HG02870 (cell line): ENCODE results near the gene RUNX2.

Experiments used
- ATAC-seq: cut with Tn5 transposase; IDR thresholded peaks from one replicate; pipeline ENCODE4 v1.9.1; 2021; ENCODE audit warnings: mild to moderate bottlenecking, moderate library complexity; ENCODE audit not compliant: unreplicated experiment

The RUNX2 gene

DNA sequence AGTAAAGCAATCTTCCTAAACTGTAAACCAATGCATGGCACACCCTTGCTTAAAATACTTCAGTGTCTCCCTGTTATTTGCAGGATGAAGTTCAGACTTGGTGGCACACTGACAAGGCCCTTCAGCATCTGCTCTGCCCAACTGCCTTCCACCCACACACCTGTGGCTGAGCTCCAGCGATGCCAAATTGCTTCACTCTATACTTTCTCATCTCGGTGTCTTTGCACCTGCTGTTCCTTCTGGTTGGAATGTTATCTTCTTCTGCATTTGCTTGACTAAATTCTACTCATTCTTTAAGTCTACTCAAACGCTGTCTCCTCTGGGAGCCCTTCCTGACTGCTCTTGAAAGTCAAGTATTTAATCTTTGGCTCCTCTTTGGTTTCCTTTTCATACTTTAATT is 149.7 kb downstream of the RUNX2 start:
- ATAC-seq: no peak

- no peak for ATAC-seq
Measured at GRCh38 chr6:45478240-45478639, 150.1 kb downstream of the RUNX2 start.

DNA sequence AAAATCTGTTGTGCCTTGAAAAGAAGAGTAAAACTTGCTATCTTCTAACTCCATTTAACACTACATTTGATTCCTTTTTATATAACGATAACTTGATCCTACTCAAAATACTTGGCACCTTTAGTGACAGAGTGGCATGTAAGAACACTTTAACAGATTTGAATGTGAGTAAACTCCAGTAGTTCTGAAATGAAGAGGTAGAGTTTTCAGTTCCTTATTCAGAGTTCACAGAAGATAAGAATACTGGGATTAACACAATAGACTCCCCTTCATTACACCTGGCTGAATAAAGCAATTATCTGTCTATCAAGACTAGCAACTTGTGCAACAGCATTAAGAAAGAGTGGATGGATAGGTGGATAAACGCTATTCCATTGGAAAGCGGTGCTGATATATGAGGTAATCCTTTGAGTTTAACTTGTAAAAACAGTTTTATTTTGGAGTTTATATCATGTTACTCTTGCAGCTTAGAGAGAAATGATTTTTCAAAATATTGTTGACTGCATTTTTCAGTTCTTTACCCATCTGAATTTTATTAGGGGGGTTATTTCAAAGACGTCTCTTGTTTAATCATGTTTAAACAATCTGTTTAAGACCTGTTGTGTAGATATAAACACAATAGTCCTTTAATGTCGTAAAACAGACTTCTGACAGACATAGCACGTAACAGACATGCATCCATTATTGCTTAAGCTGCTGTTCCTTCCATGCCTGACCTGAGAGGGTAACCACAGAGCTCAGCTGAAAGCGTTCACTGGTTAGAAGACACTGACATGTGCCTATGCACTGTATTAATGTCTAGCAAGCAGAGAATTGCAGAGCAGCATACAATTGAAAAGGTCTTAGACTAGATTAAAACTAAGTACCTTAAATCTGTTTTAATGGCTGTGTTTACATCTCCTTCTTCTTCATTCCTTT is 152.0 kb downstream of the RUNX2 start:
- ATAC-seq: peak; percentile 91

DNA sequence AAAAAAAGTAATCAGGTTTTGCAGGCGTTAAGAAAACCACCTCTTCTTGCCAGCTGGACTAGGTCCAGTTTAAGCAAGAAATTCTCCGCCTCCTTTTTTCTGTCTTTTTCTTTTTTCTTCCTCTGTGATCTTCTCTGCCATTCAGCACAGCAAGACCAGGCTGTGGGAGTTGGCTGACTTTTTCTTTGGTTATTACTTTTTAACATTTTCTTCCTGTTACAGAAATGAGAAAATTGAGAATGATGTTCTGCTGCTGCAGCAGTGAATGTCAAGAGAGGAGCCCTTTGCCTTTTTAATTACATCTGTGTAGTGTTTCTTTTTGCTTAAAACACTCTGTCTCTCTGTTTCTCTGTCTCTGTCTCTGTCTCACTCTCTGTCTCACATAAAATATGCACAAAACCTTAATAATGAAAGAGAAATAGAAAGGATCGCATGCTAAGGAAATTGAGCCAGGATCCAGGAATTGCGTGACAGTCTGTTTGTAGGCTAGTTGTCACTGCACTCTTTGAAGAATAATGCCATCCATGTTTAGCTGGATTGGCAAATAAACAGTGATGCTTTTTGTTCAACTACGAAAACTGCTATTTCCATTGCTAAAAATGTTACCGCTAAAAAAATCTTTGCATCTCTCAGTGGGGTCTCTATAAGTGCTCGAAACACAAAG is 152.8 kb downstream of the RUNX2 start:
- ATAC-seq: no peak

- ATAC-seq: no peak
Measured at GRCh38 chr6:45483021-45483420, 154.9 kb downstream of the RUNX2 start.

DNA sequence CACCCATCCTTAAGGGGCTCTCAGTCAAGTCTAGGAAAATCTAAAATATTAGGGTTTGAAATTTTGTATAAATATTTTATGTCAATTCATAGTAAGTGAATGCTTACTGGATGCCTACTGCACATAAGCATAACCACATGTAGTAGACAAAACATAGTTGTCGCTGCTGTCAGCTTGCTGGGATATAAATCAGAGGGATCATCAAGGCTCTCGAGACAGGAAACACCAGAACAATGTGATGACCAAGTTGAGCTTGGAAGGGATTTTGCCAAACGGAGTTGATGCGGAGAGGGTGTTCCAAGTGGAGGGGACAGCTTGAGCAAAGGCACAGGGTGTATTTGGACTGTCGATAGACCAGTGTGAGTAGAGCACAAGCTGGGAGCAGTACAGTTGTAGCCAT is 155.4 kb downstream of the RUNX2 start:
- no peak for ATAC-seq

GRCh38 chr6:45486736-45487135 is 158.6 kb downstream of the RUNX2 start:
- no peak for ATAC-seq

DNA sequence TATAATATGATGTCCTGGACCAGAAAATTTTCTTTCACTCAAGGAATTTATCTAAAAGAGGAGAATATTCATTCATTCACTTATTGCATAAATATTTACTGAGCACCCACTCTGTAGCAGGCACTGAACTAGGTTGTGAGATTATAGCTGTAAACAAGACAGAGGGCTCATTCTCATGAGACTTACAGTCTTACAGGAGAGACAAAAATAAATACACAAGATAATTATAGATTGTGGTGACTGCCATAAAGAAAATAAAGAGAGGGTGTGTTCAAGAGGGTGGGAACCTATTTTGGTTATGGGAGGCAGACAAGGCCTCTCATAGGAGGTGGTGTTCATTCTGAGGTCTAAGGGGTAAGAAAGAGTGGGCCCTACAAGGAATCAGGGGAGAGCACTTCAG is 159.5 kb downstream of the RUNX2 start:
- no peak for ATAC-seq

GRCh38 chr6:45488269-45488668 is 160.1 kb downstream of the RUNX2 start:
- no peak for ATAC-seq

GRCh38 chr6:45488889-45489288 is 160.8 kb downstream of the RUNX2 start:
- ATAC-seq: no peak

DNA sequence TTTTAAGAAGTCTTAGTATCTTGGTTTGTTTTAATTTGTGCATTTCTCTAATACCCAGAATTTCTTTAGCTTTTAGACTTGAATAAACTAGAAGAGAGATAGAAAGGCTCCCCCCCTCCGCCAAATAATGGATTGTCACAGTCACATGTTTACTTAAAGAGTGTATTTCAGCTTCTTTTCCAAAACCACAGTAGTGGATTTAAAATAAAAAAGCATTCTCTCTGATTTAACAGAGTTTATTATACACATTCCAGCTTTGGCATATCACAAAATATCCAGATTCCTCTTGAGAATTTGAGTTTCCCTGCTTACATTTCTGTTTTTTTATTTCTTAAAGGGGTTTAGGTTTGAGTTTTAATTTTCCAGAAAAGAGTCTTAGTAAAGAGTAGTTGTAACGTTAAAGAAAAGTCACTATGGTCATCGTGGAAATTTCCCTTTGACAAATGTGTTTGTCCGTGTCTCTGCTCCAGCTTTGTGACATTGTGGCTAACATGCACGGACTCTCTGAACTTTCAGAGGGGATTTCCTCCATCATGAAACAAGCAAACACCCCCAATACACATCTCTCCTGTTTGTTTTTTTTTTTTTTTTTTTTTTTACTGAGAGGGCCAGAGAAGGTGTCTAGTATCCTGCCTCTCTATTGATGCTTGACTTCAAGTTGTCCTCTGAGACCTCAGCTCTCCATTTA is 163.1 kb downstream of the RUNX2 start:
- ATAC-seq: no peak

- no peak for ATAC-seq
Measured at GRCh38 chr6:45491874-45492273, 163.7 kb downstream of the RUNX2 start.

GRCh38 chr6:45493761-45494160 is 165.6 kb downstream of the RUNX2 start:
- ATAC-seq: no peak

DNA sequence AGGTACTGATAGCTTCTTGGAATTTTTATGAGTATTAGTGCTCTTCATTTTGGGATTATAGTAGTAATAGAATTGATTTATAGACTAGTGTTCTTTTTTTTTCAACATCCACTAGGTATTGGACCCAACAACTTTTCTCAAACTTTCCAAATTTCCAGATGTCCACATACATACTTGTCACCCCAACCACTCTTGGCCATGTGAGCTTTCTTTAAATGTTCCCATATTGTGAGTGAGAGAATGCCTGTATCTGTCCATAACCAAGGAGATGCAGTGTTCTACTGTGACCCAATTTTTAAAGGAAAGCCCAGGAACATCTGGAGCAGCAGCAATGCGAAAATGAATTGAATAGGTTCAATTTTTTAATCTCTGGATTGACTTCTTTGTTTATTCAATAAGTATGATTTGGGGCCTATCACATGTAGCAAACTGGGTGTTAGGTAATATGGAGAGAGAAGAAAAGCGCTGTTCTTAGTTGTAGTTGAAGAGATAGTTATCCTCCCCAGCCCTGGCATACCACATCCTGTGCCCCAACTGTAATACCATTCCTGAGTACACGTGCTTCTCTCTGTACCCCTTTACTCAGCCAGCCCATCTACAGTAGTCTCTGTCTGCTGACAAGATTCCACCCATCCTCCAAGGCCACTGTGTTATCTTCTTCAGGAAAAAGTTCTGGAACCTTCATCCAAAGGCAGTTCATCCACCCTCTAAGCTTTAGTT is 166.4 kb downstream of the RUNX2 start:
- ATAC-seq: no peak

DNA sequence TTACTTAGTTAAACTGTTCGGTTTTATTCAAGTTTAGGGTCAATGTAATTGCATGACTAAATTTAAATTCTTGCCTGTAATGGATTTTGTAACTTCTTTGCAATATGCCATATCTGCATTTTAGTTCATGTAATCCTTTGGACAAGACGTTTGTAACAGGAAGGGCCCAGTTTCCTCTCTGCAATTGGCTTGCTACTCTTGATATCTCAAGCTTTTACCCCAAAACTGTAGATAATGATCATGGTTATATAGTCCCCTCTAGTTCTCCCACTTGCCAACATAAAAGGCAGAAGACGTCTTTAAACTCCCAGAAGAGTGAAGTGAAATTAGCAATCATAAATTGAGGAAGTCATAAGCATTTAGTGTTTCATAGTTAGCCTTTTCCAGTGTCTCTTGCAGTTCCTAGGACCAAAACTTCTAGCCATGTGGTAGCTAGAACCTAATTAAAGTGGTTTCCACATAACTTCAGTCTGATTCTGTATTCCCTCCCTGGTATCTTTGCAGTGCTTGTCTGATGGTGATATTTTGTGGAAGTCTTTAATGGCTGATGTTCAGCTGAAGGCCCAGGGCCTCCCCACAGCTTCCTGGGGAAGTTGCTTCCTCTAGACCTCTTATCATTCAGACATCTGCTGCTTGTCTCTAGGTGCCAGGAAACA is 167.4 kb downstream of the RUNX2 start:
- no peak for ATAC-seq

GRCh38 chr6:45496085-45496433 is 167.9 kb downstream of the RUNX2 start:
- ATAC-seq: no peak

GRCh38 chr6:45498591-45498990 is 170.5 kb downstream of the RUNX2 start:
- ATAC-seq: no peak

GRCh38 chr6:45500924-45501816 is 173.0 kb downstream of the RUNX2 start:
- ATAC-seq: no peak

DNA sequence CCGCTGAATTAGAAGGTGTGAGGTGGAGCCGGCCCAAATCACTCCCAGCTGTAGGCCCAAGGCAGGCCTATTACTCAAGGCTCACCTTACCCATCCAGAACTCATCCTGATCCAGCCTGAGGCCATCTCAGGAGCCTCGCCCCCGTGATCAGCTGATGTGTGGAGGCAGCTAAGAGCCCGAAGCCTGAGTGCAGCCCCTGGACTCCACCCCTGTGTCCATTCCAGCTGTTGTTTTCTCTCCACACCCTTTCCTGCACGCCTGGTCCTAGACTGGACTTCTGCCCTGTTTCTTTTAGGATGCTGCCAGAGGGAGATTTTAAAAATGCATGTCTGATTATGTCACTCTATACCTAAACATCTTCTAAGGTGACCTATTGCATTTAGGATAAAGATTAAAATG is 174.3 kb downstream of the RUNX2 start:
- ATAC-seq: no peak

- no peak for ATAC-seq
Measured at GRCh38 chr6:45504947-45505346, 176.8 kb downstream of the RUNX2 start.
